Uterus (tissue), 2 donors: Measurements from ENCODE around the gene SYNGR2.
A peak's percentile ranks its signal among the peaks of the same experiment; 100 is the strongest.

Experiments used
- POLR2A ChIP-seq, 2 donors: fragments of 450-650 bp; IDR thresholded peaks; one replicate each; pipeline ENCODE4 v1.6.1; 2016; ENCODE audit warnings: antibody characterized with exemption in 2 of 2, mild to moderate bottlenecking in 1 of 2, moderate library complexity in 1 of 2
- TF ChIP-seq, protein P1 (sequence below), 4 experiments: fragments of 200-600 bp in 2 of 4; fragments of 450-650 bp in 2 of 4; sonication (generic) in 2 of 4; IDR thresholded peaks; one replicate each; pipeline ENCODE4 v1.5.1; 2016 to 2019; ENCODE audit warnings: antibody characterized with exemption in 4 of 4, mild to moderate bottlenecking in 2 of 4, moderate library complexity in 1 of 4

DNA sequence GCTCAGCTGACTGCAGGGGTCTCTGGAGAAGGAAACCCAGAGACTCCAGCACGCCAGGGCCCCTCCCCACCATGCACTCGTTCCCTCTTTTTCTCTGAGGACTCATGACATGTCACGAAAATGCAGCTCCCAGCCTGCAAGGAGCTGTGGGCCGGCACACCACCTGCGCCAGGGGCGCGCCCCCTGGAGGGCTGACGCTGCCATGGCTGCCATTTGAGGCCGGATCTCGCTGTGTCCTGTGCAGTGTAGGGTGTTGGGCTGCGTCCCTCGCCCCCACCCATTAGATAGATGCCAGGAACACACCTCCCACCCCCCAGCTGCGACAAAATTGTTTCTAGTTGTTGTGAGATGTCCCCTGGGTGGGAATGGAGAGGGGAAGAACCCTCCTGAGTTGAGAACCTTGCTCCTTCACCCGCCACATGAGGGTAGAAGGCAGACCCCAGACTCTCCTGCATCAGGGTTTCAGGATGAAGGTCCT is 8.2 kb downstream of the SYNGR2 start:
- TF ChIP-seq, protein P1, sequence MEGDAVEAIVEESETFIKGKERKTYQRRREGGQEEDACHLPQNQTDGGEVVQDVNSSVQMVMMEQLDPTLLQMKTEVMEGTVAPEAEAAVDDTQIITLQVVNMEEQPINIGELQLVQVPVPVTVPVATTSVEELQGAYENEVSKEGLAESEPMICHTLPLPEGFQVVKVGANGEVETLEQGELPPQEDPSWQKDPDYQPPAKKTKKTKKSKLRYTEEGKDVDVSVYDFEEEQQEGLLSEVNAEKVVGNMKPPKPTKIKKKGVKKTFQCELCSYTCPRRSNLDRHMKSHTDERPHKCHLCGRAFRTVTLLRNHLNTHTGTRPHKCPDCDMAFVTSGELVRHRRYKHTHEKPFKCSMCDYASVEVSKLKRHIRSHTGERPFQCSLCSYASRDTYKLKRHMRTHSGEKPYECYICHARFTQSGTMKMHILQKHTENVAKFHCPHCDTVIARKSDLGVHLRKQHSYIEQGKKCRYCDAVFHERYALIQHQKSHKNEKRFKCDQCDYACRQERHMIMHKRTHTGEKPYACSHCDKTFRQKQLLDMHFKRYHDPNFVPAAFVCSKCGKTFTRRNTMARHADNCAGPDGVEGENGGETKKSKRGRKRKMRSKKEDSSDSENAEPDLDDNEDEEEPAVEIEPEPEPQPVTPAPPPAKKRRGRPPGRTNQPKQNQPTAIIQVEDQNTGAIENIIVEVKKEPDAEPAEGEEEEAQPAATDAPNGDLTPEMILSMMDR (IDR thresholded peaks at IDR 0.05) = peak; percentile 80 to 90 (median 84)
- no peak for TF ChIP-seq POLR2A (IDR thresholded peaks at IDR 0.05)
